WTC11 (cell line): ENCODE results near the gene NELFA. TPM values are rescaled to one million over a fixed set of nuclear protein-coding genes. Genes with fewer than 3 reads are reported as not detected.

Source experiments
- ATAC-seq: fragments of 200-7000 bp; cut with Tn5 transposase; 2 replicates; pipeline ENCODE4 v1.10.0; 2021; ENCODE audit warnings: mild to moderate bottlenecking, moderate library complexity
- CTCF ChIA-PET: fragments of 300-600 bp; sonication (Branson Sonifier 250); formaldehyde crosslinking; loops from one replicate; lab custom pipeline; 2021; ENCODE audit warnings: antibody characterized with exemption; lab: Charles Lee
- POLR2A ChIA-PET: fragments of 350-600 bp; sonication (Branson Sonifier 250); formaldehyde crosslinking; loops from one replicate; lab custom pipeline; 2021; ENCODE audit warnings: antibody characterized with exemption; lab: Charles Lee
- DNase-seq: peaks from one replicate; pipeline ENCODE4 v3.0.0; 2021; ENCODE audit warnings: low spot score
- H3K27ac Mint-ChIP-seq: 2 replicates; pipeline ENCODE4 v1.8.0; 2021; ENCODE audit warnings: mixed read lengths
- H3K27me3 Mint-ChIP-seq: 2 replicates; pipeline ENCODE4 v1.8.0; 2021; ENCODE audit warnings: low read depth, mild to moderate bottlenecking, moderate library complexity, mixed read lengths
- H3K36me3 Mint-ChIP-seq: 2 replicates; pipeline ENCODE4 v1.8.0; 2021; ENCODE audit warnings: mixed read lengths
- H3K4me1 Mint-ChIP-seq: 2 replicates; pipeline ENCODE4 v1.8.0; 2022; ENCODE audit warnings: mixed read lengths
- H3K4me3 Mint-ChIP-seq: 2 replicates; pipeline ENCODE4 v1.8.0; 2021; ENCODE audit warnings: mild to moderate bottlenecking, moderate library complexity, mixed read lengths
- H3K9me3 Mint-ChIP-seq: 2 replicates; pipeline ENCODE4 v1.8.0; 2021; ENCODE audit warnings: mixed read lengths
- ATF1 ChIP-seq: sonication (generic); formaldehyde crosslinking; IDR thresholded peaks from 2 replicates; pipeline ENCODE4 v1.8.1; 2023; ENCODE audit warnings: mild to moderate bottlenecking, moderate library complexity, missing genetic modification reagents
- EMX1 ChIP-seq: fragments of 250-450 bp; sonication (Bioruptor Pico); IDR thresholded peaks from 2 replicates; pipeline ENCODE4 v1.8.0; 2021; ENCODE audit warnings: mild to moderate bottlenecking
- FOXJ3 ChIP-seq: sonication (generic); formaldehyde crosslinking; IDR thresholded peaks from 2 replicates; pipeline ENCODE4 v1.9.0; 2021; ENCODE audit warnings: missing genetic modification reagents, mild to moderate bottlenecking, borderline replicate concordance
- NFE2L1 ChIP-seq: sonication (generic); formaldehyde crosslinking; IDR thresholded peaks from 2 replicates; pipeline ENCODE4 v1.8.1; 2023; ENCODE audit warnings: missing genetic modification reagents
- SMAD3 ChIP-seq: sonication (generic); formaldehyde crosslinking; IDR thresholded peaks from 2 replicates; pipeline ENCODE4 v1.8.0; 2022; ENCODE audit warnings: missing genetic modification reagents, mild to moderate bottlenecking, borderline replicate concordance
- SMAD4 ChIP-seq: sonication (generic); formaldehyde crosslinking; IDR thresholded peaks from 2 replicates; pipeline ENCODE4 v1.8.0; 2022; ENCODE audit warnings: mild to moderate bottlenecking, missing genetic modification reagents
- SP1 ChIP-seq: sonication (generic); formaldehyde crosslinking; conservative IDR thresholded peaks from 2 replicates; pipeline ENCODE4 v1.8.1; 2022; ENCODE audit warnings: missing genetic modification reagents
- TEAD1 ChIP-seq: sonication (generic); formaldehyde crosslinking; IDR thresholded peaks from 2 replicates; pipeline ENCODE4 v1.8.0; 2022; ENCODE audit warnings: mild to moderate bottlenecking, missing genetic modification reagents
- ZBTB21 ChIP-seq: sonication (generic); formaldehyde crosslinking; IDR thresholded peaks from 2 replicates; pipeline ENCODE4 v1.8.1; 2023; ENCODE audit warnings: mild to moderate bottlenecking, missing genetic modification reagents, borderline replicate concordance
- total RNA-seq: library from RNA; stranded (reverse); gene quantifications from 3 replicates; pipeline ENCODE4 v1.2.3, GENCODE V29; 2021
- TF ChIP-seq, protein P1 (sequence below): fragments of 250-450 bp; sonication (Bioruptor Pico); IDR thresholded peaks from 2 replicates; pipeline ENCODE4 v1.9.0; 2021; ENCODE audit warnings: mild to moderate bottlenecking
- TF ChIP-seq, protein P2 (sequence below): fragments of 250-450 bp; sonication (Bioruptor Pico); IDR thresholded peaks from 2 replicates; pipeline ENCODE4 v1.9.0; 2021; ENCODE audit warnings: moderate library complexity, mild to moderate bottlenecking, inconsistent platforms, borderline replicate concordance
- TF ChIP-seq, protein P3 (sequence below): sonication (generic); formaldehyde crosslinking; IDR thresholded peaks from 2 replicates; pipeline ENCODE4 v1.8.1; 2022; ENCODE audit warnings: mild to moderate bottlenecking, moderate library complexity, missing genetic modification reagents
- TF ChIP-seq, protein P4 (sequence below): sonication (generic); formaldehyde crosslinking; IDR thresholded peaks from 2 replicates; pipeline ENCODE4 v1.8.0; 2022; ENCODE audit warnings: mild to moderate bottlenecking, missing genetic modification reagents
- TF ChIP-seq, protein P5 (sequence below): sonication (generic); formaldehyde crosslinking; IDR thresholded peaks from 2 replicates; pipeline ENCODE4 v1.8.1; 2022; ENCODE audit warnings: low read depth, mild to moderate bottlenecking, moderate library complexity, missing genetic modification reagents, borderline replicate concordance
- TF ChIP-seq, protein P6 (sequence below): sonication (generic); formaldehyde crosslinking; IDR thresholded peaks from 2 replicates; pipeline ENCODE4 v1.8.1; 2023; ENCODE audit warnings: mild to moderate bottlenecking, missing genetic modification reagents

Gene NELFA
- total RNA-seq, 1 experiment from 2014 or later = 72.6 TPM

DNA sequence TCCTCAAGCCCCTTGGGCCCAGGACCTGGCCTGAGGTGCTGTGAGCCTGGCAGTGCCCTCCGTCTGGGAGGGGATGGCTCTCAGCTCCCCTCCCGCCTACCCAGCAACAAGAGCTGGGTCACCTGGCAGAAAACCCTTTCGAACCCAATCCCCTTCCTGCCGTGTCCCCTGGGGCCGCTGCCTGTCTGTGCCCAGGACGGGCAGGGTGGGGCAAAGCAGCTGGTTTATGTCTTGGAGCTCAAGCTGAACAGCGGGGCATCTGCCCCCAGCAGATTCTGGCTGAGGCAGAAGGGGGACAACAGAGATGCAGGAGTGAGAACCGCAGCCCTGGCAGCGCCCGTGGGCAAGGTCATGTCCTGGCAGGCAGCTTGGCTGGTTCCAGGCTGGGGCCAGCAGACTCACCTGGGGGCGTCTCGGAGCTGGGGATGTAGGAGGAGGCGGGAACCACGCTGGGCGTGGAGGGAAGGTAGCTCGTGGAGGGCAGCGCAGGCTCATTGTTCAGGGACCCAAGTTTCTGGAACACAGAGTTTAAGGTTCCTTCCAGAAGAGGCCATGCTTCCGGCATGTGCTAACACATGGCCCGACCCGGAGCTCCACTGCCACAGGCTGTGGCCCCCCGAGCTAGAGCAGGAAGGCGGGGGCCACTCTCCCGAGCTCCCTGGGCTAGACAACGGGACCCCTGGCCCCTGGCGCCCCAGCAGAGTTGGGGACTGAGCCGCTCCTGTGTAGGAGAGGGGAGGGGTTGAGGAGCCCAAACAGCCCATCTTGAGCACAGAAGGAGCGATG is 24.2 kb downstream of the NELFA start:
- TF ChIP-seq, protein P1, sequence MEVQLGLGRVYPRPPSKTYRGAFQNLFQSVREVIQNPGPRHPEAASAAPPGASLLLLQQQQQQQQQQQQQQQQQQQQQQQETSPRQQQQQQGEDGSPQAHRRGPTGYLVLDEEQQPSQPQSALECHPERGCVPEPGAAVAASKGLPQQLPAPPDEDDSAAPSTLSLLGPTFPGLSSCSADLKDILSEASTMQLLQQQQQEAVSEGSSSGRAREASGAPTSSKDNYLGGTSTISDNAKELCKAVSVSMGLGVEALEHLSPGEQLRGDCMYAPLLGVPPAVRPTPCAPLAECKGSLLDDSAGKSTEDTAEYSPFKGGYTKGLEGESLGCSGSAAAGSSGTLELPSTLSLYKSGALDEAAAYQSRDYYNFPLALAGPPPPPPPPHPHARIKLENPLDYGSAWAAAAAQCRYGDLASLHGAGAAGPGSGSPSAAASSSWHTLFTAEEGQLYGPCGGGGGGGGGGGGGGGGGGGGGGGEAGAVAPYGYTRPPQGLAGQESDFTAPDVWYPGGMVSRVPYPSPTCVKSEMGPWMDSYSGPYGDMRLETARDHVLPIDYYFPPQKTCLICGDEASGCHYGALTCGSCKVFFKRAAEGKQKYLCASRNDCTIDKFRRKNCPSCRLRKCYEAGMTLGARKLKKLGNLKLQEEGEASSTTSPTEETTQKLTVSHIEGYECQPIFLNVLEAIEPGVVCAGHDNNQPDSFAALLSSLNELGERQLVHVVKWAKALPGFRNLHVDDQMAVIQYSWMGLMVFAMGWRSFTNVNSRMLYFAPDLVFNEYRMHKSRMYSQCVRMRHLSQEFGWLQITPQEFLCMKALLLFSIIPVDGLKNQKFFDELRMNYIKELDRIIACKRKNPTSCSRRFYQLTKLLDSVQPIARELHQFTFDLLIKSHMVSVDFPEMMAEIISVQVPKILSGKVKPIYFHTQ (CRISPR knock-in tag) = no peak
- TF ChIP-seq, protein P2, sequence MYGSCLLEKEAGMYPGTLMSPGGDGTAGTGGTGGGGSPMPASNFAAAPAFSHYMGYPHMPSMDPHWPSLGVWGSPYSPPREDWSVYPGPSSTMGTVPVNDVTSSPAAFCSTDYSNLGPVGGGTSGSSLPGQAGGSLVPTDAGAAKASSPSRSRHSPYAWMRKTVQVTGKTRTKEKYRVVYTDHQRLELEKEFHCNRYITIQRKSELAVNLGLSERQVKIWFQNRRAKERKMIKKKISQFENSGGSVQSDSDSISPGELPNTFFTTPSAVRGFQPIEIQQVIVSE (CRISPR knock-in tag) = no peak
- TF ChIP-seq SP1 = no peak
- TF ChIP-seq, protein P3, sequence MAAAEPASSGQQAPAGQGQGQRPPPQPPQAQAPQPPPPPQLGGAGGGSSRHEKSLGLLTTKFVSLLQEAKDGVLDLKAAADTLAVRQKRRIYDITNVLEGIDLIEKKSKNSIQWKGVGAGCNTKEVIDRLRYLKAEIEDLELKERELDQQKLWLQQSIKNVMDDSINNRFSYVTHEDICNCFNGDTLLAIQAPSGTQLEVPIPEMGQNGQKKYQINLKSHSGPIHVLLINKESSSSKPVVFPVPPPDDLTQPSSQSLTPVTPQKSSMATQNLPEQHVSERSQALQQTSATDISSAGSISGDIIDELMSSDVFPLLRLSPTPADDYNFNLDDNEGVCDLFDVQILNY (CRISPR knock-in tag) = no peak
- TF ChIP-seq ZBTB21 (CRISPR knock-in tag) = no peak
- TF ChIP-seq, protein P4, sequence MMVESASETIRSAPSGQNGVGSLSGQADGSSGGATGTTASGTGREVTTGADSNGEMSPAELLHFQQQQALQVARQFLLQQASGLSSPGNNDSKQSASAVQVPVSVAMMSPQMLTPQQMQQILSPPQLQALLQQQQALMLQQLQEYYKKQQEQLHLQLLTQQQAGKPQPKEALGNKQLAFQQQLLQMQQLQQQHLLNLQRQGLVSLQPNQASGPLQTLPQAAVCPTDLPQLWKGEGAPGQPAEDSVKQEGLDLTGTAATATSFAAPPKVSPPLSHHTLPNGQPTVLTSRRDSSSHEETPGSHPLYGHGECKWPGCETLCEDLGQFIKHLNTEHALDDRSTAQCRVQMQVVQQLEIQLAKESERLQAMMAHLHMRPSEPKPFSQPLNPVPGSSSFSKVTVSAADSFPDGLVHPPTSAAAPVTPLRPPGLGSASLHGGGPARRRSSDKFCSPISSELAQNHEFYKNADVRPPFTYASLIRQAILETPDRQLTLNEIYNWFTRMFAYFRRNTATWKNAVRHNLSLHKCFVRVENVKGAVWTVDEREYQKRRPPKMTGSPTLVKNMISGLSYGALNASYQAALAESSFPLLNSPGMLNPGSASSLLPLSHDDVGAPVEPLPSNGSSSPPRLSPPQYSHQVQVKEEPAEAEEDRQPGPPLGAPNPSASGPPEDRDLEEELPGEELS (CRISPR knock-in tag) = no peak
- TF ChIP-seq EMX1 (CRISPR knock-in tag) = no peak
- TF ChIP-seq, protein P5, sequence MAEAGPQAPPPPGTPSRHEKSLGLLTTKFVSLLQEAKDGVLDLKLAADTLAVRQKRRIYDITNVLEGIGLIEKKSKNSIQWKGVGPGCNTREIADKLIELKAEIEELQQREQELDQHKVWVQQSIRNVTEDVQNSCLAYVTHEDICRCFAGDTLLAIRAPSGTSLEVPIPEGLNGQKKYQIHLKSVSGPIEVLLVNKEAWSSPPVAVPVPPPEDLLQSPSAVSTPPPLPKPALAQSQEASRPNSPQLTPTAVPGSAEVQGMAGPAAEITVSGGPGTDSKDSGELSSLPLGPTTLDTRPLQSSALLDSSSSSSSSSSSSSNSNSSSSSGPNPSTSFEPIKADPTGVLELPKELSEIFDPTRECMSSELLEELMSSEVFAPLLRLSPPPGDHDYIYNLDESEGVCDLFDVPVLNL = no peak
- TF ChIP-seq FOXJ3 (CRISPR knock-in tag) = no peak
- TF ChIP-seq NFE2L1 (CRISPR knock-in tag) = no peak
- TF ChIP-seq ATF1 (CRISPR knock-in tag) = no peak
- no peak for TF ChIP-seq TEAD1 (CRISPR knock-in tag)
- no peak for DNase-seq
- H3K4me3 Mint-ChIP-seq = no peak overlapping the region
- H3K4me1 Mint-ChIP-seq = 0 out of 2 replicates have a peak, but pooled peaks cover 4% of the 10 kb centered on the region
- H3K9me3 Mint-ChIP-seq = no peaks in the 10 kb centered on the region
- ChIA-PET POLR2A (no interaction called here), CTCF (no interaction called here)
- ATAC-seq = no peak
- H3K27ac Mint-ChIP-seq = 0 out of 2 replicates have a peak overlapping the region, but pooled peaks have one; percentile 27
- no peaks in the 10 kb centered on the region for H3K27me3 Mint-ChIP-seq
- H3K36me3 Mint-ChIP-seq = peaks cover 32% of the 10 kb centered on the region

DNA sequence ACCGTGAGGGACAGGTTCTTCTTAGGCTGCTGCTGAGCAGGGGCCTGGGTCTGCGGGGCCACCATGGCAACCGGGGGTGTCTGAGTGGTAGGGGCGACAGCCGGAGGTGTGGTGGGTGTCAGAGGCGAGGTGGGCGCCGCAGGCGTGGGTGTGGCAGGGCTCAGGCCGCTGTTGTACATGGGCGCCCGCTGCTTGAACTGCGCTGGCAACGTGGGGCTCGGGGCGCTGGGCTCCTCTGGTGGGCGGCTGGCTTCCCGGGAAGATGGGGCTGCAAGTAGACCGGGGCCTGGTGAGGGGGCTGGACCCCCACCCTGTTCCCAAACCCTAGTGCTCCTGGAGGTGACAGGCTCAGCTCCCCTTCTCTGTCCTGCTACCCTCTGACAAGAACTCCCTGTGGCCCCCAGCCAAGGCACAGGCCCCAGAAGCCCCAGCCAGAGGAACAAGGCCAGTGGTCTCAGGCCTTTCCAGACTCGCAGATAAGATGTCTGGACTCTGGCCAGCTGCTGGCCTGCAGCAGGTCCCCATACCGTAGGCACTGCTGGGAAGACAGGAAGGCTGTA is 24.8 kb downstream of the NELFA start:
- DNase-seq (no peak), ATAC-seq (no peak)
- ChIA-PET CTCF (no interaction called here), POLR2A (no interaction called here)
- Mint-ChIP-seq H3K4me3 (no peak overlapping the region), H3K36me3 (peaks cover 38% of the 10 kb centered on the region), H3K27me3 (no peaks in the 10 kb centered on the region), H3K9me3 (no peaks in the 10 kb centered on the region), H3K4me1 (0 out of 2 replicates have a peak, but pooled peaks cover 4% of the 10 kb centered on the region), H3K27ac (no peak overlapping the region)
- TF ChIP-seq SMAD4 (CRISPR knock-in tag) (no peak), SMAD3 (CRISPR knock-in tag) (no peak)
- TF ChIP-seq, protein P6, sequence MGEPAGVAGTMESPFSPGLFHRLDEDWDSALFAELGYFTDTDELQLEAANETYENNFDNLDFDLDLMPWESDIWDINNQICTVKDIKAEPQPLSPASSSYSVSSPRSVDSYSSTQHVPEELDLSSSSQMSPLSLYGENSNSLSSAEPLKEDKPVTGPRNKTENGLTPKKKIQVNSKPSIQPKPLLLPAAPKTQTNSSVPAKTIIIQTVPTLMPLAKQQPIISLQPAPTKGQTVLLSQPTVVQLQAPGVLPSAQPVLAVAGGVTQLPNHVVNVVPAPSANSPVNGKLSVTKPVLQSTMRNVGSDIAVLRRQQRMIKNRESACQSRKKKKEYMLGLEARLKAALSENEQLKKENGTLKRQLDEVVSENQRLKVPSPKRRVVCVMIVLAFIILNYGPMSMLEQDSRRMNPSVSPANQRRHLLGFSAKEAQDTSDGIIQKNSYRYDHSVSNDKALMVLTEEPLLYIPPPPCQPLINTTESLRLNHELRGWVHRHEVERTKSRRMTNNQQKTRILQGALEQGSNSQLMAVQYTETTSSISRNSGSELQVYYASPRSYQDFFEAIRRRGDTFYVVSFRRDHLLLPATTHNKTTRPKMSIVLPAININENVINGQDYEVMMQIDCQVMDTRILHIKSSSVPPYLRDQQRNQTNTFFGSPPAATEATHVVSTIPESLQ (CRISPR knock-in tag) = no peak
